ENCODE measurements around the gene NEURL1.
"Not testable (repeated sequence)": the region's sequence is repeated elsewhere in the genome, so short reads cannot be mapped to it uniquely, and the experiment has no call there.

NEURL1 gene

DNA sequence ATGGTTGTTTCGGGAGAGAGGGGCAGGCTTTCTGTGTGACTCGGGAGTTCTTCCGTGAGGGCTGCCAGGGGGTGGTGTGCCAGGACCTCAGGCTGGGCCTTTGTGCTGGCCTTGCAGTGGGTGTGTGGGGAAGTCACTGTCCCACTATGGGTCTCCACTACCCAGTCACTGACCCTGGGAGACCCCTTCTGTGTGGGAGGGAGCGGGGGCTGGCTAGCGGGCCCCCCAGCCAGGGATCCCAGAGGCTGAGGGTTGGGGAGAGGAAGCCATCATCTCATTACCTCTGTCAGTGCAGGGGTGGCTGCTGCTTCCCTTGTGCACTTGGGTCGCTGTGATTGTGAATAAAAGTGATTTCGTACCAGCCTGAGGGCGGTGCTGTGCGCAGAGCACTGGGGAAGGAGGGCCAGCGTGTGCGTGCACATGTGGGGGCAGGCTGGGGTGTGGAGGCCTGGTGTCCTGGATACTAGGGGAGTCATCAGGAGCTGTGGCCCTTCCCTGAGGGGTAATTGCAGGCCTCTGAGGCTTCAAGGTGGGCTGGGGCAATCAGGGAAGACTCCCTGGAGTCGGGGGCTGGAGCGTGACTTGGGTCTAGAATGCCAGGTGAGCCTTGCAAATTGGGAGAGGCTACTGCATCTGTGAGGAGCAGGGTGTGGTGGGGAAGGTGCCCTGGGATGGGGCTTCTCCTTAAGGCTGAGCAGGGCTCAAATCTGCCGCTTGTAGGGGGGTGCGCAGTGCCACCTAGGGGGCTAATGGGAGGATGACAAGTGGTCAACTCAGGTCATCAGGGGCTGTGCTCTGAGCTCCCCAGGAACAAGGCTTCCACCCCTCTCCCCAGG lies 98.9 kb downstream of the NEURL1 start:
- no peak for DNase-seq

GRCh38 chr10:103593022-103593570 lies 99.6 kb downstream of the NEURL1 start:
- no peak for DNase-seq

DNA sequence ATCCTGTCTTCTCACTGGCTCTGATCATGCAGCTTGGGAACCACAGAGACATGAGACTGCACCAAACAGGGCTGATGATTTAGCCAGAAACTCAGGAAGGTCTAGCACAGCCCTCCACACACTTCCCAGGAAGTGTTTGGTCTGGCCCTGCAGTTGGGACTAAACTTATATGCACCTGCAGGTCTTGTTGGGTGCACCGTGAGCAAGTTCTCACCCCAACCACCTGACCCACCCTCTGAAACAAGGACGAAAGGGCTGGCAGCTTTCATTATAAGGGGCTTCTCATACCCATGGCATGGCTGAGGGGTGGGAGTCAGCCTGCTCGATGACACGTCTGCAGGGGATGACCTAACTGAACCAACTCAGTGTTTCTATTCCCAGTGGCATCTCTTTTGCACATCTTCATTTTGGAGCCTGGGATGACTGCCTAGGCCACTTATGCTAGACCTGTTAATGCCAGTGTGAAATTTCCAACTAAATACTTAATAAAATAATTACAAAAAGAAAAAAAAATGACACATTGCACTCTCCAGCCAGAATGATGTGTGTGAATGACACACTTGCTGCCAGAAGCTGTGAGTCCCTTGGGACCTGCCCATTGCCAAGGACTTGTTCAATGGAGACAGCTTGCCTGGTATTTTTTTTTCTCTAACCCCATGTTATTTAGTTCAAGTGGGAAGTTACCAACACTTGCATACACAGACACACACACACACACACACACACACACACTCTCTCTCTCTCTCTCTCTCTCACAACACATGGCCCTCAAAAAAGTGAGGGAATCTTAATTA lies 102.6 kb downstream of the NEURL1 start:
- no peak for DNase-seq

DNA sequence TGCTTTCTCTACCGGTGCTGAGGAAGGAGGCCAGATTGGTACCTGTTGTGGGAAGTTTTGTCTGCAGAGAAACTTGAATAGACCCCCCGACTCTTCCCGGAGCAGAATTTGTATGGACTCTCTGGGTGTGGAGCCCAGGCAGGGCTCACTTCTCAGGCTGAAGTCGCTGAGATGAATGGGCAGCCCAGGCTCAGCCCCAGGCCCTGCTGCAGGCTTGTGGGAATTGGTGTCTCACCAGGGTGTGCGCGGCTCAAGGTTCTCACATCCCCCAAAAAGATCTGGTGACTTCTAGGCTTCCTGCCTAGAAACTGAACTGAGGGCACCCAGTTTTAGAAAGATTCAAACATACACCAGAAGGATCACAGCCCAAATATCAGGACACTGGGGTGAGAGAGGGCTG lies 103.5 kb downstream of the NEURL1 start:
- DNase-seq, result no peak

- no peak for DNase-seq
Observed at GRCh38 chr10:103598654-103599115, 105.2 kb downstream of the NEURL1 start.

GRCh38 chr10:103599211-103599610 lies 105.7 kb downstream of the NEURL1 start:
- peak in 1 of 2 experiments; percentile 52 for DNase-seq

- DNase-seq, result no peak
Observed at GRCh38 chr10:103599907-103600306, 106.4 kb downstream of the NEURL1 start.

- no peak for DNase-seq
Observed at GRCh38 chr10:103600325-103600724, 106.8 kb downstream of the NEURL1 start.

- DNase-seq, result no peak
Observed at GRCh38 chr10:103600956-103601569, 107.6 kb downstream of the NEURL1 start.

DNA sequence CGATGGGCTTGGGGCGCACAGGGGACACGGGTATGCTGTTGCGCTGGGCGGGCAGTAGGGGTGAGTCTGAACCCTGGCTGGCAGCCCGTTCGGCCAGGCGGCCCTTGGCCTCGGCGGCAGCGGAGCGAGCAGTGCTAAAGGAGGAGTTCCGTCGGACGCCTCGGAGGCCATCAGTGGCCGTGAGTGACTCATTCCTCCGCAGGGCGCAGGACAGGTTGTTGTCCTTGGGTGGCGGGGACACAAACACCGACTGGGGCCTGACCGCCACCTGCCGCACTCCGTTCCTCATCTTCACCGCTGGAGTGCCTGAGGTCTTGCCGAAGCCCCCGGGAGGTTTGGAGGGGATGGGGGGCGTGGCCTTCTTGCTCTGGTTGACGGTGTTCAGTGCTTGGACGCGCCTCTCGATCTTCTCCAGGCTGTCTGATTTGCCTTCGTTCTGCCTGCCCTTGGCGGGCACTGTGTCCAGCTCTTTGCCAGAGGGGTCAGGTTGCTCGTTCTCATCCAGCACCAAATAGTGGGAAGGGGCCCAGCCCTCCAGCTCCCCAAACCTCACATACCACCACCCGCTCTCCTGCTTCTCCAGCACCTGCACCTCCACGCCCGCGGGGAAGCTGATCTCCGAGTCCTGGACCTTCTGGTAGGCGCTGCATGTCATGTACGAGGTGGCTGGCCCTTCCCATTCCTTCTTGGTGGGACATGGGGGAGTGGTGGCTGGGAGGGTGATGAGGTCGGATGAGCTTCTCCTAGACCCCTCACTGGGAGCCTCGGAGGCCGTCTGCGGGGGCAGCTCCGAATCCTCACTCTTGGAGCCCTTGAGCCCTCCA lies 108.7 kb downstream of the NEURL1 start:
- no peak for DNase-seq

DNA sequence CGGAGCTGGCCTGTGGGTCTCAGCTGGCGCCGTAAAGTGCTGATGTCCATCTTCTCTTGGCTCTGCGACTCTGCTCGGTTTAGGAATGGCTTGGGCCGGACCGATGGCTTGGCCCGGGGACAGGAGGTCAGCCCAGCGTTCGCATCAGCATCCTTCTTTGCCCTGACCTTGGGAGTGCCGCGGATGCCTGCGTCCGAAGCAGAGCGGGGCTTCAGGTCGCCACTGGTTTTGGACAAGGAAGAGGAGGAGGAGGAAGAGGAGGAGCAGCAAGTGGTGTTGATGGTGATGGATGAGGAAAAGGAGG lies 109.3 kb downstream of the NEURL1 start:
- DNase-seq, result no peak

DNA sequence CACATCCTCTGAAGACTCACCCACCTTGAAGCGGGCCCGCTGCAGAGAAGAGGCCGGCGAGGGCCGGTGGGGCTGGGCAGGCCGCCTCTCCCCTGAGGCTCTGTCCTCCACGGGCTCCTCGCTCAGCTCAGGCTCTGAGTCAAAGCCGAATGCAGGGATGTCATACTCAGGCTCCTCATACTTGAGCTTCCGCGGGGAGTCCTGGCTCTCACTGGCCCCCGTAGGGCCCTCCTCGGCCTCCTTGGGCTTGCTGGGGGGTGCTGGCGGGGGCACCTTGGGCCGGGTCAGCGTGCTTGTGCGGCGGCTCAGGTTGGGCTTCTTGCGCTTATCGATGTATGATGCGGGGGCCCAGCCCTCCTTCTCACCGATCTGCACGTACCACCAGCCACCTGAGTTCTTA lies 109.9 kb downstream of the NEURL1 start:
- DNase-seq, result no peak

DNA sequence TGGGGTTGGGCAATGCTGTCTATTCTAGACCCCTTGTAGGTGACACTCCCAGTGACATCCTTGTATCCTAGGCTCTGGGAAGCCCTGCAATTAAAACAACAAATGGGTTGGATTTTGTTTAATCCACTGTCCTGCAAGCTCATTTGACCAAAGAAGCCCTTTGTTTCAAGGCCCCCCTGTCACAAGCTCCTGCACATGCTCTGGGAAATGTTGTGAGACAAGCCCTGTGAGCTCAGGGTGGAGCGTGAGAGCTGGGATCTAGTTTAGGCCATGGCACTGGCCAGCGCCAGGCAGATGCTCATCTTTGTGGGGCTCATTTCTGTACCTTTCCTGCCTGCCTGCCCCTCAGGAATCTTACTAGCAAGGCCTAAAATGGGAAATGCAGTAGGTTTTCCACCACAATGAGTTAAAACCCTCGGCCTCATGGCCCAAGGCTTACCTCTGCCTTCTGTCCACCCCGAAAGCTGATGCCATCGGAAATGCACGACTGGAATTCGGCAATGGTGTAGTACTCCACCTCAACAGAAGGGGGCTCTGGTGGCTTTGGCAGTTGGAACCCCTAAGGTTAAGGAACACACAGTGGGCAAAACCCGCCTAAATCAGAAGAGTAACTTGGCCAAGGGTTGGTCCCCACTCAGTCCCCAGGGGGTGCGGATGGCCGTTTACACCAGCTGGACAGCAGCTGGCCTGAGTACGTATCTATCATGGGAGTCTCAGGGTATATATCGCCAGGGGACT lies 112.0 kb downstream of the NEURL1 start:
- DNase-seq, result no peak

GRCh38 chr10:103606097-103606438 lies 112.6 kb downstream of the NEURL1 start:
- DNase-seq, result not testable (repeated sequence)

- not testable (repeated sequence) for DNase-seq
Observed at GRCh38 chr10:103607051-103607450, 113.5 kb downstream of the NEURL1 start.

GRCh38 chr10:103608056-103608455 lies 114.6 kb downstream of the NEURL1 start:
- DNase-seq, result not testable (repeated sequence)

DNA sequence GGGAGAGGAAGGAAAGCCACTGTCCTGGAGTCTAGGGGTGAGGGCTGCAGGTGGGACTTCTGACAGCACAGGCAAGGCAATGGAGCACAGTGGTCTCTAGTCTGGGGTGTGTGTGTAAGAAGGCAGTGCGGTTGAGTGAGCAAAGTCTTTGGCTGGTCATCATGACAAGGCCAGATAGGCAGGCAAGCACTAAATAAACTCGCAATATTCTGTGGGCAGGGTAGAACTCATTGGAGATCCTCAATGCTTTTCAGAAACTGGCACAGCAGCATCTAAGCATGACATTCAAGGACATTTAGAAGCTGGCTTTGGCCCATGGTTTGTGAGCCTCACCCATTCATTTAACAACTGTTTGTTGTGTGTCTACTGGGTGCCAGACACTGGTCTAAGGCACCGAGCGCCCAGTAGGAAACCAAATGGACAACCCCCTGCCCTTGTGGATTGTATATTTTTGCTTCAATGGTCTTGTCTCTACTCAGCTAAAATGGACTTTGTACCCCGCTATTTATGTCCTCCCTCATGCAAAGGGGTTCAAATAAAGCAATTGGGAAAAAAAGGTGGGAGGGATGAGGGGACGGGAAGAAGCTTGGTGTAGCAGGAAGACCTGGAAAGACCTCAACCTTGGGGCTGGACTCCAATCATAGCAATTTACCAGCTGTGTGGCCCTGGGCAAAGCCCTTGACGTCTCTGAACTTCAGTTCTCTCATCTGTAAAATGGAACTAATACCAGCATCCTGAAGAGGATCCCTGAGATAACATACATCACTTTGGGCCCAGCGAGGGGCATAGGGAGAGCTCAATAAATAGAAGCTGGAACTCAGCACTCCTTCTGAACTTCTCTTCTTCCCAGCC lies 116.0 kb downstream of the NEURL1 start:
- no peak for DNase-seq

DNA sequence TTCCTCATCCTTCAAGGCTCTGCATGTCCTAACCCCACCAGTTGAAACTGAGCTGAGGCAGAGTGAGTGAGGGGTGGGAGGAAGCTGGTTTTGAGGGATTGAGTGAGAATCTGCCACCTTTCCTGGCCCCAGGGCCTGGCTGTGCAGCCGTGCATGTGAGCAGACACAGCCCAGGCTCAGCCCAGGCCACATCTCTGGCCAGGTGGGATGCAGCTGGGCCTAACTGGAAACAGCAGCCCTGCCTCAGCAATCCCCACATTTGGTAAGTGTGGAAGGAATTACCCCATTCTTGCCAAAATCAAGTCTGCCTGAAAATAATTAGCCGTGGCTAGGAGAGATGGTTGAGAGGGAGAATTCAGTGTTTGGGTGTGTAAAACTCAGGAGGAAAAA lies 116.6 kb downstream of the NEURL1 start:
- no peak for DNase-seq

GRCh38 chr10:103610921-103611511 lies 117.5 kb downstream of the NEURL1 start:
- DNase-seq, result no peak

Data from cerebellar nuclear complex (tissue), 1 donor.